DMS53 treated with DMSO at 0.1 percent for 48 hours (cell line): ENCODE measurements around the gene PROZ.

ENCODE experiments used
- DNase-seq: peaks from one replicate; lab custom pipeline; 2025; ENCODE audit not compliant: unreplicated experiment; lab: John Stamatoyannopoulos, UW

PROZ gene

DNA sequence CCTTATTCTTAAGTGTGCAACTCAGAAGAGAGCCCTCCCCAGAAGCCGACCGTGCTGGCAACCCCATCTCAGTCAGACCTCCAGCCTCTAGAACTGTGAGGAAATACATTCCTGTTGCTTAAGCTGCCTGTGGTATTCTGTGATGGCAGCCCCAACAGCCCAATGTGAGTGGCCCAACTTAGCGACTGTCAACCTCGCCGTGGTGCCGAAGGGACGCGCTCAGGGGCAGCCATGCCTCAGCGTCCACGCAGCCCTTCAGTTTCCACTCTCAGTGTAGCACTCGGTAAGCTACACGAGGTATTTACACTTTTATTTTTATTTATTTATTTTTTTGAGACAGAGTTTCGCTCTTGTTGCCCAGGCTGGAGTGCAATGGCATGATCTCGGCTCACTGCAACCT is 18.4 kb downstream of the PROZ start:
- DNase-seq: no peak

DNA sequence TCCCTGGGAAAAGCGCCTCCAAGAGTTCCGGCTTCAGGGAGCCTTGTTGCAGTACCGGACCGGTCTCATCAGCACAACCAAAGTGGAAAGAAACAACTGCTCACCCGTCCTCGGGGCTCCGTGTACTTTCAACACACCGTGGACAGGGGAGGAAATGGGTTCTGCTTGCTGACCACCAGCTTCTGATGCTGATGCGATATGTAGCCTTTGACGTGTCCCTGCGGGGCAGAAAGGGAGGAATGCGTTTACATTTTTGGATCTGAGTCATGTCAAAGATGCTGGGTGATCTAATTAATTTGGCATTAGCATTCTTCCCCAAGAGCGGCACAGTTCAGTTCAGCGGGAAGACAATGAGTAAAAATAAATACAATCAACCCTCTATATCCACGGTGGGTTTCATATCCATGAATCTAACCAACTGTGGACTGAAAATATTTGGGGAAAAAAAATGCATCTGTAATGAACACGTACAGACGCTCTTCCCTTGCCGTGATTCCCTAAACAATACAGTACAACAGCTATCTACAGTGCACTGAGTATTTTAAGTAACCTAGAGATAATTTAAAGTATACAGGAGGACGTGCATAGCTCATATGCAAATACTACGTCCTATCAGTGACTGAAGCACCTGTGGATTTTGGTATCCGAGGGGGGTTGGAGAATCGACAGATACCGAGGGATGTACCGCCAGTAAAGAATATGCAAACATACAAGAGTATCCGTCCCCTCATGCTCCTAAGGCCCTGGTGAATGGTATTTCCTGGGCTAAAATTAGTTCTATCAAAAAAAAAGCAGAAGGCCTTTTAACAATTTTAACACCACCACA is 19.8 kb downstream of the PROZ start:
- no peak for DNase-seq

DNA sequence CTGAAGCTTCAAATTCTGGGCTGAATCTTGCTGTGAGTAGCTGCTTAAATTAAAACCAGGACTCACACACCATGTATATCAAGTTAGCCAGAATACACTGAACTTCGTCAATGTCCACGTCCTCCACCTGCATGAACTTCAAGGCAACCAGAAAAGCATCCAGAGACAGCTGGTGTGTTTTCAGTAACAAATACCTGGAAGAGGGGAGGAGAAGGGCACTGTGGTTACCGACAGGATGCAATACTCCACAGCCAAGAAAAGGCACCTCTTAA is 20.4 kb downstream of the PROZ start:
- no peak for DNase-seq

DNA sequence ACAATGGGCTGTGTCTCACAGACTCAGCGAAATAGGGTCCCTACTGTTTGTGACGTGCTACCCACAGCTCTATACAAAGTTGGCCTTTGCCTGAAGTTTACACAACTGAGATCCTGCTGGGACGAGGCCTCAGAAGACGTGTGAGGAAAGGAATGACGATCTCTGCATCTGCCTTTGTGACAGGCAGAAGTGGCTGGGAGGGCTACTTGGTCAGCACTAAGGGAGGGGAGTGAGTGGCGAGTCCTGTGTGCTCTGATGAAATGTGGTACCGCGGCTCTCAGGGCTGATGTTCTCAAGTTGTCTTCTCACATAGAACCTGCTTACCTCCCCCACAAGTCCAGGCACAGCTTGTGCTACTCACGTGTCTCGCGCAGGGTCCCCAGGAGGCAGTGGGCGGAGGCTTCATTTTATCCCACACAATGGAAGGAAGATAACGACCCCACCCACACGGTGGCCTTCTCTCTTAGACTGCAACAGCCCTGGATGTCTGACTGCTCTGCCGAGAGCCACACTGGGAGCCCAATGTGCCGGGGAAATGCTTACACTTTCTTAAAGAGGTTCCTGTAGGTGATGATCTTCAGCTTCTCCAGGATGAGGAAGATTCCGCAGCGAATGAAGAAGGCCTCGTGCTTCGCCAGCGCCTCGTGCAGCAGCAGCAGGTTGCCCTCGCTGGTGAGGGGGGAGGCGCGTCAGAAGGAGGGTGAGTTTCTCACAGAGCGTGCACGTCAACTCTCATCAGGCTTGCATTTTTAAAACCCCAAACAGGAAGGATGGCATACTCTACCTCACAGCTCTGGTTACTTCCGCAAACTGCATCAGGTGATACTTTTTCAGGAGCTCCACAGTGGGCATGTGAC is 21.2 kb downstream of the PROZ start:
- no peak for DNase-seq

DNA sequence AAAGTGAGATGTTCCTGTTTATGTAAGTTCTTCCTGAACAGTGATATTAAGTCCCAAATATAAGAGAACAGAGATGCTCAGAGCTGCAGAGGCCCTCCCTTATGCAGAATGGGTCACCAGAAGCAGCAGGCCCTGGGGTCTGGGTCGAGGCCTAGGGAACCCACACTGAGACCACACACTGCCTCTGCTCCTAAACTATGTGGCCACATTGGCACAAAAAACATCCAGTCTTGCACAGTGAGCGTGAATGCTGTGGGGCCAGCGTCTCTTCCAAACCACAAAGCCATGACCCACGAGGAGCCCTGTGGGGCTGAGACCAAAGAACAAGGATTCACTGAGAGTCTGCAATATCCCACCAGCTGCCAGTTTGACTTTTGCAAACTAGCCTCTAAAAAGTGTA is 23.6 kb downstream of the PROZ start:
- no peak for DNase-seq

DNA sequence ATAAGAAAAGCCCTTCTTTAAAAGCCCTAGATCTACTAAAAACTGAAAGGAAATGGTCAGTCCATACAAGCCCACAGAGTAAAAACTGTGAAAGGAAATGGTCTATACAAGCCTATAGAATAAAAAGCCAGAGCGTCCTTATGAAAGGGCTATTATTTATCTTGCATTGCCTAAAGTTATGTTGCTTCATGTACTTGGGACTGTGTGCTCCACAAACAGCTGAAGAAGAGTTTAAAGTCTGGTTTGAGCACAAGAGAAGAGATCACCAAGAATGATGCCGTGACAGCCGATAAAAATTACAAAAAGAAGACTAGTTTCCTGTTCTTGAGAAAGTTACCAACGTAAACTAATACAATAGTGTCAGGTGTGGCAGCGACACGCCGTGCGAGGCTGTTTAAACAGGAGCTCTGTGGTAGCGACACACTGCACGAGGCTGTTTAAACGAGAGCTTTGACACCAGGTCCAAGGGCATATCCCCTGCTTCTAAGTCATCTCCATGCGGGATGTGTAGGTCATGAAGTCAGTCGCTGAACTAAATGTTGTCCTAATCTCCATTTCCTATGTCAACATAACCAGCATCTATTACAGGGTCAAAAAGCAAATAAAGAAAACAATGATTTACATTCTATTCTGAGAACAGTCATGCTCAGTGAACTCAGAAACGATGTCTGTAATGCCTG is 25.1 kb downstream of the PROZ start:
- no peak for DNase-seq

DNA sequence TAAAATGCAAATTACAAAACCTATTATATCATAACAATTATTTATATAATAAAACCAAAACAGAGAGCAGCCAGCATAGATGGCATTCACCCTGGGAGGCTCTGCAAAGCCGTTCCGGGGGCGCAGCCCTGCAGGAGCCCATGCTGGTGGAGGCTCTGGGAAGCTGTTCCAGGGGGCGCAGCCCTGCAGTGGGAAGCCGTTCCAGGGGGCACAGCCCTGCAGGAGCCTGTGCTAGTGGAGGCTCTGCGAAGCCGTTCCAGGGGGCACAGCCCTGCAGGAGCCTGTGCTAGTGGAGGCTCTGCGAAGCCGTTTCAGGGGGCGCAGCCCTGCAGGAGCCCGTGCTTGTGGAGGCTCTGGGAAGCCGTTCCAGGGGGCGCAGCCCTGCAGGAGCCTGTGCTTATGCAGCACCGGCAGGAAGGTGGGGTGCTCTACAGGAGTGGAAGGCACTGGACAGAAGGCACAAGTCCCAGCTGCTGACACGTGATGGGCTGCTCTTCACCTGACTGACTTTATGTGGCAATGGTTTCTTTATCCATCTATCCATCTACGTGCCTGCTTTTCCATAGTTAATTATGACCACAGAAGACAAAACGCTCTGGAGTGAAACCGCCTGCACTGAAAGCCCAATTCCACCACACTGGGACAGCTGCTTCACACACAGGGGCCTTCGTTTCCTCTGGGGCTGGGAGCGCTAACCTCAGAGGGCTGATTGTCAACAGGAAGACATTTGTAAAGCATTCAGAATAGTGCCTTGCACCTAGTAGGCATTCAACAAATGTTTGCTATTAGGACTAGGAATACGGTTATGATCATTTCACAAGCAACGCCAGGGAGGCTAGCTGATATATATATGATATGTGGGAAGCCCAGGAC is 26.4 kb downstream of the PROZ start:
- no peak for DNase-seq

DNA sequence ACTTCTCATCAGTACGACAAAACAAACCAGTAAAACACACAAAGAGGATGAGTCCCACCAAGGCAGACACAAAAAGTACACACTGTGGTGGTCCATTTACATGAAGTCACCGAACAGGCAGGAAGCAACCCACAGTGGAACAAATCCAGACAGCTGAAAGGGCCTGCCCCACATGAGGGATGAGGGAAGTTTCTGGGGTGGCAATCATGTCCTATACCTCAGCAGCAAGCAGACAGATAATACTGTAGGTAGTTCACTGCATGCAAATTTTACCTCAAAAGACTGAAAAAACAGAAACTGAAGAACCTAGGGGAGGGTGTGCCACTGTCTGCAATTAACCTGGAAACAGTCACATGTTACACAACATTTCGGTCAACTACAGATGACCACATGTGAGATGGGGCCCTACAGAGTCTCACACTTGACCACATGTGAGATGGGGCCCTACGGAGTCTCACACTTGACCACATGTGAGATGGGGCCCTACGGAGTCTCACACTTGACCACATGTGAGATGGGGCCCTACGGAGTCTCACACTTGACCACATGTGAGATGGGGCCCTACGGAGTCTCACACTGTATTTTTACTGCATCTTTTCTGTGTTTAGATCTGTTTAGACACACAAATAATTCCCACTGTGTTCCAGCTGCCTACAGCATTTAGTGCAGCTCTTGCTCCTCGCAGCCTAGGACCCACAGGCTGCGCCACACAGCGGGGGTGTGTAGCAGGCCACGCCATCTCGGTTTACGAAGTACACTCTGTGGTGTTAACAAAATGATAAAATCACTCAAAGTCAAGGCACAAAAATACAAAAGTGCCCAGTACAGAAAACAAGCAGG is 27.8 kb downstream of the PROZ start:
- DNase-seq: no peak

DNA sequence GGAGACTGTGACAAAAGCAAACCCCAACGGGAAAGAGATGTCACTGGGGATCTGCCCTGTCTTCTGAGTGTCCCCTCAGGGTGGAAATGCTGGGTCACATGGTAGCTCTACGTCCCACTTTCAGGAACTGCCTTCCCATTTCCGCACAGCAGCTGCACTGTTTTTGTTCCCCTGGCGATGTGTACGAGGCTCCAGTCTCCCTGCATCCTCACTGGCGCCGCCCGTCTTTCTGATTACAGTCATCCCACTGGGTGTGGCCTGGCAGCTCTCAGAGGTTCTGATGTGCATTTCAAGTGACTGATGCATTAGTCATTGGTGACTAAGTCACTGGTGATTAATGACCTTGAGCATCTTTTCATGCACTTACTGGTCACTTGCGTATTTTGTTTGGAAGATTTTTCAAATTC is 28.8 kb downstream of the PROZ start:
- DNase-seq: no peak

DNA sequence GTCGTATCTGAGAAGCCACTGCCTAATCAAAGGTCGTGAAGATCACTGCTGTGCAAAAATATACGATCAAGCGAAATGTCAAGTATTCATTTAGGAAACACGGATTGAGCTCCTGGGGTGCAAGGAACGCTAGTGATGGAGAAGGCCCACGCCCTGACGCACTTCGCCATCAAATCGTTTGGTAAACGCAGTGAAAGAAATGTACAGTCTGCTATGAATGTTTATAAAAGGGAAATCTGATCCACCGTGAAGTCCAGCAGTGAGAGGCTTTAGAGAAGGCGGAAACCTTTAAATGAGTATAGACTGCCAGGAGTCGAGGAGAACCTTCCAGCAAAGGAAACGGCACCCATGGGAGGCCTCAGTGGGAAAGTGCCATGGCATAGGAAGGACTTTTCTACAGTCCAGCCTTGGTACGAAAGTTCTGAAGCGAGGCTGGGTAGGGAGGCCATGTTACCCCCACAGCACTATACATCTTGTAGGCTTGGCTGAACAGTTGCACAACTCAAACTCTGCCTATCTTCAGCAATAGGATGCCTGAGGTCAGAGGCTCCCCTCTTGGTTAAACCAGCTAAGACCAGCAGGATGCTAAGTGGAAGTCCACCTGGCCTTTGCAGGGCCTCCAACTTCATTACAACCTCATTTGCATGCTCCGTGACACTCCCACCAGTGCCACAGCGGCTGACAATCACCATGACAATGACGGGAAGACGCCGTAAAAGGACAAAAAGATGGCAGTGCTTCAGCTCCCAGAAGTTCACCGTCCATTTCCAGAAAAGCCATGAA is 29.6 kb downstream of the PROZ start:
- DNase-seq: no peak

DNA sequence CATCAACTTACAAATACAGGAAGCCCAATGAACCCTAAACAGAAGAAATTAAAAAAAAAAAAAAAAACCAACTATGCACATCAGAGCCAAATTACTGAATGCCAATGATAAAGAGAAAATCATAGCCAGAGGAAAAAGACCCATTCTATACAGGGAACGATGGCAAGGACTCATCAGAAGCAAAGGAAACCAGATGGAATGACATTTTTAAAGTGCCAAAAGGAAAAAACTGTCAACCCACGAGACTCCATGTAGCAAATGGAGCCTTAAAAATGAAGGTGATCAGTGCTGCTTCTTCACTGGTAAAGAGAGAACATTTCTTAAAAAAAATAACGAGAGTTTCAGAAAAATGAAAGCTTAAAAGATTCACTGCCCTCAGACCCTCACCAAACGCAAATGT is 31.7 kb downstream of the PROZ start:
- DNase-seq: no peak

DNA sequence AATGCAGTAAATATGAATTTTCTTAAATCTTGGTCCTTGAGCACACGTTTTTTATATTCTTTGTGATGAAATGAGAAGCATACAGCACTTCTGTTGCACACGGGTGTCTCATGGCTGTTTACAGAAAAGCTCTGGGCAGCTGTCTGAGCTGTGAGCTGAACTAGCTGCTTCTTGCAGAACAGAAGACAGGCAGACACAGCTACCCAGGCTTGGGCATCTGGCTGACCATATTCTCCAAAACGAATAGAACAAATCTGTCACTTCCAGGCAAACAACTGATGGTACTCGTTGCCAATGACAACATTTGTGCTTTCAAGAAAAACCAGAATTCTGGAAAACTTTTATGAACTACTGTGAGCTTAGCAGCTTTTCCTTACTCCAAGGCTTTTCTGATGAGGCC is 33.8 kb downstream of the PROZ start:
- DNase-seq: no peak

DNA sequence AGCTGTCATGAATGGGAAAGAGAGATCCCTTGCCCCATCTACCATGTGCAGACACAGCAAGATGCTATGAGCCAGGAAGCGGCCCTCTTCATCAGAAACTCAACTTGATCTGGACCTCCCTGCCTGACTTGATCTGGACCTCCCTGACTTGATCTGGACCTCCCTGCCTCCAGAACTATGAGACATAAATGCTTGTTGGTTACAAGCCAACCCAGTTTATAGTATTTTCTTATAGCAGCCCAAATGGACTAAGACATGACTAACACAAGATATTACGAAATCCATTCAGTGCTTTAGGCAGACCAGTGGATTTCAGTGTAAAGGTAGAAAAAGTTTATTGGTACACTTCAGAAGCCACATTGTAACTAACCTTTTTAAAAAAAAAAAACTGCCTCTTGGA is 34.5 kb downstream of the PROZ start:
- DNase-seq: no peak

DNA sequence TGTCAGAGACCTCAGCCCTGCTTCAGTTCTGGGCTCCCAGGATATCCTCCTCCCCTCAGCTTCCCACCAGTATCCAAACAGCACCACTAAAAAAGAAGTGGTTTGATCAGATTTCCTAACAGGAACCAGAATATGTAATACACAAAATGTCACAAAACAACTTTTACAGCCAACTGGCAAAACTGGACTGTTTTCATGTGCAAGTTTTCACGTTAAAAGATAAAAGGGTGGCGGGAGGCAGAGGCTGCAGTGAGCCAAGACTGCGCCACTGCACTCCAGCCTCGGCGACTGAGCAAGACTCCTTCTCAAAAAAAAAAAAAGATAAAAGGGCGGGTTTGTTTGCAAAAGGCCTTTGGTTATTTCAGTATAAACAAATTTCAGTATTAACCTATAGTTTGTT is 36.9 kb downstream of the PROZ start:
- no peak for DNase-seq

DNA sequence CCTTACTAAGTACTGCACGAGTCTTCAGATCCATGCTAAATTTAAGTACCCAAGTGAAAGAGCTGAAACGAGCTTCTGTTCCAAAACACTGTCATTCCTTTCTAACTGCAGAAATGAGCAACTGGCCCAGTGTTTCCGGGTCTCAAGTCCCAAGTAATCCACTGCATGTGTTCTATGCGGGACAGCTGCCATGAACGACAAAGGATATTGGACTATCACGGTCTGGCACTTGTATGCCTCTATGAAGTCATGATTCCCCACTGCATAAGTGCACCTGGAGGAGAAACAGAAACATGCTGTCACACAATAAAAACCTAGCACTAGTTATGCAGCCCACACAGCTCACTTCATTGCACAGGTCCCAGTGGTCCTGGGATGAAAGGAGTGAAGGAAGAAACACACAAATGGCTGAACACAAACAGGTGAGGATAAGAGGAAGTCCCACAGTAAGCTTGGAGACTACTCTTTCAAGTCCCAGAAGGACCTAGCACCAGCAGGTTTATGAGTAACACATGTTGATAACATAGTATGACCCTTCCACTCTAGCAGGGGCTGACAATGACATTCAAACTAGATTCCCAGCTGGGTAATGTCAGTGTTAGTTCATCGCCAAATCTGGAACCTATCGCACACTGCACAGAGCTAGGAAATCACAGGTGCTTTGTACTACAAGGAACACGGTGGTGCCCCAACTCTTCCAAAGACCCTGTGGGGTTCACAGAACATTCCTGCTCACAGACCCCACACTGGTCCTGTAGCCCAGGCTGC is 38.7 kb downstream of the PROZ start:
- no peak for DNase-seq

DNA sequence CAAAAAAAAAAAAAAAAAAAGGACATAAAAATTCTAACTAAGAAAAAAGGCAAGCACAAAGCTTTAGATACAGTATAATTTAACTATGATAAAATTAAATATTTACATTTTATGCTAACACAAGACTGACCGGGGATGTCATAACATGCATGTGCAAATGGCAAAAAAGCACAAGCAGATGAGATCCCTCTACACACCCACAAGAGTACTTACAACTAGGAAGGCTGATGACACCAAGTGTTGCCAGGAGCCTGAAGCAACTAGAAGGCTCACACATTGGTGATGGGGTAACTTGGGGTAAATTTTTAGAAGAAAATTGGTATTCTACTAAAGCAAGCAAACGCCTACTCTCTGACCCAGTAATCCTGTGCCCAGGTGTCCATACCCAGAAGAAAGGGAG is 43.4 kb downstream of the PROZ start:
- DNase-seq: no peak

DNA sequence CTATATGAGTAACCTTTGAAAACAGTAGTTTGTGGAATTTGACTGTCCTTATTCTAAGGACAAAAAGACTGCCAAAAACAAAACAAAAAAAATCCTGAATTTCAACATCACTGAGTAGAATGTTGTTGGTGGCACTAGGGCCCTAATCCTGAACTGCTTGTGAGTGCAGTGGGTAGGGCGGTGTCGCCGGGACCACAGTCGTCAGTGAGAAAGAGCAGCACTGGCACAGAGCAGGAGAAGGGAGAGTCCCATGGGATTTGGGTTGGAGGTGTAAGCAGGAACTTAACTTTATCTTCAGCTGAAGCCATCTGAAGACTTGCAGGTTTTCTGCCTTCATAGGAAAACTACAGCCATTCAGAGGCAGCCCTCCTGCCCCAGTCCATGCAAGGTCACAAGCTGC is 44.5 kb downstream of the PROZ start:
- DNase-seq: no peak

DNA sequence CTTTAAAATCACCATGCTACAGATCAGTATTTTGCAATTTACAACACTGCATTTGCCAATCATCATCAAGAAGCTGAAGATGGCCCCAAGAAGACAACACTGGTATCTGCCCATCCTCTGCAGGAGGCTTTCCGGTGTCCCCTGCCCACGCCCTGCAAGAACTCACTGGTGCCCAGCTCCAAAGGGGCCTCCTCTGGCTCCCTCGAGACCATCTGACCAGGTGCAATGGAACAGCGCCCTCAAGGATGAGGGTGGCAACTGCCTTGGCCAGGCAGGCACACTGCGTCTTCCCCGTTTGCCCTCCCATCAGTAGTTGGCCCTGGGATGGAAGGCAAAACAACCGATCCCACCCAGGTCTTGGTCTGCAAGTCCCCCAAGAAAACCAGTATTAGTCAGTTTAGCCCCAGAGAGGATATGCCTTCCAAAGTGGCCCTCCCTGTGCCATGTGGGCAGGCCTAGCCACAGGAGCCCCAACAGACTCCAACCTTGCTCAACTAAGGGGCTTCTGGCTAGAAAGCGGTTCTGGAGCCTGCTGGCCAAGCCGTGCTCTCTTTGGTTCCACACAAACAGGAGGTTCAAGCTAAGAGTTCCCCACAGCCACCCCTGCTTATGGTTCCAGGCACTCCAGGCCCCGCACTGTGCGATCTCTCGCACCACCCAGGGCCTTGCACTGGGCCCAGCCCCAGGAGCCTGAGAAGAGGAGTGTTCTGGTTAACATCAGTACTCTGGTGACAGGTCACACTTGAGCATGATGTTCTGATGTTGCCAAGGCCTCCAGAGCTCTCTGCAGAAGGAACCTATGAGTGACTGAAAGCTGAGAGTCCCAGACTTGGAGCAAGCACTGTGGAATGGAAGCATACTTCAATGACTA is 45.3 kb downstream of the PROZ start:
- DNase-seq: no peak
